HG03066 (cell line): ENCODE measurements around the gene ANGPTL8.

ENCODE experiments used
- ATAC-seq: cut with Tn5 transposase; IDR thresholded peaks from one replicate; pipeline ENCODE4 v1.9.1; 2021; ENCODE audit warnings: low read depth; ENCODE audit not compliant: unreplicated experiment

The ANGPTL8 gene

DNA sequence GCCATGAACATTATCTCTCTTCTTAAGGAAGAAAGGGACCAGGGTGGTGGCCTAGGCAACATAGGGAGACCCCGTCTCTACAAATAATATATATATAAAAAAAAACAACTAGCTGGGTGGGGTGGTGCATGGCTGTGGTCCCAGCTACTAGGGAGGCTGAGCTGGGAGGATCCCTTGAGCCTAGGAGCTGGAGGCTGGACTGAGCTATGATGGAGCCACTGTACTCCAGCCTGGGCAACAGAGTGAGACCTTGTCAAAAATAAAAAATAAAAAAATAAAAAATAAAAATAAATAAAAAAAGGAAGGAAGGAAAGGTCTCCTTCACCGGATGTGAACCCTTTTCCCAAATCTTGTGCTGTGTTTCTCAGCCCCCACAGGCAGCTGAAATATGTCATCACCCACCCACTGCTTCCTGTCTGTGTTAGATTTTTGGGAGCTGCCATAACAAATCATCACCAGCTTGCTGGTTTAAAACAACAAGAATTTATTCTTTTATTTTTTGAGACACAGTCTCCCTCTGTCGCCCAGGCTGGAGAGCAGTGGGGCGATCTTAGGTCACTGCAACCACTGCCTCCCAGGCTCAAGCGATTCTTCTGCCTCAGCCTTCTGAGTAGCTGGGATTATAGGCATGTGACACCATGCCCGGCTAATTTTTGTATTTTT is 47.0 kb downstream of the ANGPTL8 start:
- ATAC-seq, result no peak

GRCh38 chr19:11288349-11288748 is 48.9 kb downstream of the ANGPTL8 start:
- ATAC-seq, result no peak

DNA sequence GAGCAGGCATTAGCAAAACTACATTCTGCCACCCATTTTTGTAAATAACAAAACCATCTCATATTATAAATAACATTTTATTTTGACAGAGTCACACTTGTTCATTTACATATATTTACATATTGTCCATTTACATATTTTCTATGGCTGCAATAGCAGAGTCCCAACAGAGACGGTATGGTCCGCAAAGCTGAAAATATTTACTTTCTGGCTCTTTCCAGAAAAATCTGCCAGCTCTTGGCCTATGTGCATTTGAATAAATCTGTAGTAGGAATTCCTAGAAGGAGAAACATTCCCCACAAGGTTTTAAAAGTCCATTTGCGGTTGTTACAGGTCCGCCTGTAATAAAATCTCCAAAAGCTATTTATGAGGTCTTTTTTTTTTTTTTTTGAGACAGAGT is 50.8 kb downstream of the ANGPTL8 start:
- ATAC-seq, result no peak

GRCh38 chr19:11291415-11291814 is 52.0 kb downstream of the ANGPTL8 start:
- no peak for ATAC-seq
